Transverse colon (tissue), 3 donors: ENCODE results near the gene LPIN3.

ENCODE experiments used
- POLR2A ChIP-seq: fragments of 450-650 bp; IDR thresholded peaks from one replicate; pipeline ENCODE4 v1.6.1; 2016; ENCODE audit warnings: antibody characterized with exemption, mild to moderate bottlenecking, moderate library complexity
- POLR2AphosphoS5 ChIP-seq, 3 donors: sonication (generic); formaldehyde crosslinking; IDR thresholded peaks; one replicate each; pipeline ENCODE4 v1.6.1; 2016; ENCODE audit warnings: antibody characterized with exemption in 3 of 3

DNA sequence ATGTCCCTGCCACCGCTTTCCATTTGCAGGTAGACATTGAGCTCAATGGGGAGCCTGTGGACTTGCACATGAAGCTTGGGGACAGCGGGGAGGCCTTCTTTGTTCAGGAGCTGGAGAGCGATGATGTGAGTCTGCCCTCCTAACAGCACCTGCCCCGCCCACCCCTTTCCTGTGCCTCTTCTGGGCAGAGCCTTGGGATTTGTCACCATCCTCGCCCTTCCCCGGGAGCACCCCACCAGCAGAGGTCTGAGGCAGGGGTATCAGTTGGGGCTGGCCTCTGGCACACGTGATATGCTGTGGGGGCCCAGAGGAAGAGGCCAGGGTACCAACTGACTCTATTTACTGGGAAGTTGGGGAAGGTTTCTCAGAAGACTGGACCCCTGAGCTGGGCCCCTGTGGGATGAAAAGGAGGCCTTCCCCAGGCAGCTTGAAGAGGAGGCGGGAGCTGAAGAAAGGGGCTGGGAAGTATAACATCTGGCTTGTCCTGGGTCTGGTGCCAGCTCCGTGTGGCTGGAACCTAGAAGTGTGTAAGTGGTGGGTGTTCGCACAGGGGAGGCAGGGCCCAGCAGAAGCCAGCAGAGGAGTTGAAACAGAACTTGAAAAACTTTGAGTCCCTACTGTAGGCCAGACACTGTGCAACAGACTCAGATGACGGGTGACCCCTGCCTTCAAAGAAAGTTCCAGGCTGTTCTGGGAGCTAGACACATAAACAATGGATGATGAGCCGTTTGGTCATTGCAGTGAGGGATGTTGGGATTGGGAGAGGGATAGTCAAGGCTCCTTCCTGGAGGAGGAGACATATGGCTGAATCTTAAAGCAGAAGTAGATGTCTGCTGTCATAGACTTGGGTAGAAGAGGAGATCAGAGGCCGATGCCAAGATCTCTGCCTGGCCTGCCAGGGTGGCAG, 7.2 kb downstream of the LPIN3 start:
- TF ChIP-seq POLR2AphosphoS5 (IDR thresholded peaks at IDR 0.05) (no peak), POLR2A (no peak)
